Amniotic stem cell (primary cell): ENCODE measurements around the gene TROAP.
"Not testable (repeated sequence)": the region's sequence is repeated elsewhere in the genome, so short reads cannot be mapped to it uniquely, and the experiment has no call there.

ENCODE experiments used
- DNase-seq: peaks from one replicate; lab custom pipeline; 2025; lab: John Stamatoyannopoulos, UW

Gene TROAP

GRCh38 chr12:49295082-49295936 is 27.7 kb upstream of the TROAP start, which contains the start of gene PRPH:
TSS of gene PRPH (plus strand) at chr12:49295147. CDS start at chr12:49295201, 54 bp downstream.
- no peak for DNase-seq

- DNase-seq: no peak
These were observed 26.8 kb upstream of the TROAP start for GRCh38 chr12:49296034-49296835.

- DNase-seq: no peak
These were observed 26.0 kb upstream of the TROAP start for GRCh38 chr12:49296836-49297694.

GRCh38 chr12:49297695-49298060 is 25.4 kb upstream of the TROAP start:
- DNase-seq: no peak

- no peak for DNase-seq
These were observed 24.9 kb upstream of the TROAP start for GRCh38 chr12:49298160-49298559.

- no peak for DNase-seq
These were observed 21.3 kb upstream of the TROAP start for GRCh38 chr12:49301760-49302159.

- no peak for DNase-seq
These were observed 18.9 kb upstream of the TROAP start for GRCh38 chr12:49304161-49304560.

GRCh38 chr12:49305762-49306510 is 17.1 kb upstream of the TROAP start:
- DNase-seq: no peak

- no peak for DNase-seq
These were observed 13.7 kb upstream of the TROAP start for GRCh38 chr12:49309386-49309785.

- DNase-seq: not testable (repeated sequence)
These were observed 12.5 kb upstream of the TROAP start for GRCh38 chr12:49310451-49311000.

- DNase-seq: no peak
These were observed 8.2 kb upstream of the TROAP start for GRCh38 chr12:49314811-49315210.

GRCh38 chr12:49317118-49317517 is 5.9 kb upstream of the TROAP start:
- not testable (repeated sequence) for DNase-seq

GRCh38 chr12:49320411-49321103 is 2.5 kb upstream of the TROAP start:
- not testable (repeated sequence) for DNase-seq

- DNase-seq: no peak
These were observed 718 bp upstream of the TROAP start for GRCh38 chr12:49322367-49322707.

GRCh38 chr12:49323524-49324097 is 556 bp downstream of the TROAP start:
- DNase-seq: no peak

GRCh38 chr12:49325606-49326005 is 2.6 kb downstream of the TROAP start:
- no peak for DNase-seq

GRCh38 chr12:49327368-49327767 is 4.3 kb downstream of the TROAP start:
- no peak for DNase-seq

GRCh38 chr12:49327887-49328286 is 4.8 kb downstream of the TROAP start:
- no peak for DNase-seq

- DNase-seq: no peak
These were observed 5.8 kb downstream of the TROAP start for GRCh38 chr12:49328816-49329215.

GRCh38 chr12:49330032-49330619 is 7.1 kb downstream of the TROAP start:
- no peak for DNase-seq
